Anterior cingulate cortex (tissue), 58 donors: ENCODE measurements around the gene CNNM2.
"Not testable (repeated sequence)": the region's sequence is repeated elsewhere in the genome, so short reads cannot be mapped to it uniquely, and the experiment has no call there.

Experiments
- DNase-seq, 58 donors: peaks; one replicate each; lab custom pipeline; 2025; lab: John Stamatoyannopoulos, UW

CNNM2 gene

GRCh38 chr10:102963756-102964025 is 45.6 kb downstream of the CNNM2 start:
- DNase-seq = no peak

GRCh38 chr10:102964064-102964463 is 46.0 kb downstream of the CNNM2 start:
- not testable (repeated sequence) for DNase-seq

GRCh38 chr10:102964713-102965112 is 46.6 kb downstream of the CNNM2 start:
- no peak for DNase-seq

GRCh38 chr10:102965311-102965851 is 47.3 kb downstream of the CNNM2 start:
- no peak for DNase-seq

- DNase-seq = no peak
These were observed 49.0 kb downstream of the CNNM2 start for GRCh38 chr10:102967123-102967522.

- DNase-seq = no peak
These were observed 52.7 kb downstream of the CNNM2 start for GRCh38 chr10:102970562-102971340.

- no peak for DNase-seq
These were observed 57.6 kb downstream of the CNNM2 start for GRCh38 chr10:102975483-102976379.

- DNase-seq = not testable (repeated sequence)
These were observed 58.3 kb downstream of the CNNM2 start for GRCh38 chr10:102976380-102976726.

- DNase-seq = no peak
These were observed 64.2 kb downstream of the CNNM2 start for GRCh38 chr10:102982296-102982695.

GRCh38 chr10:102984086-102984485 is 66.0 kb downstream of the CNNM2 start:
- no peak for DNase-seq

- DNase-seq = no peak
These were observed 67.7 kb downstream of the CNNM2 start for GRCh38 chr10:102985811-102986210.

- DNase-seq = no peak
These were observed 70.6 kb downstream of the CNNM2 start for GRCh38 chr10:102988404-102989314.

- no peak for DNase-seq
These were observed 76.6 kb downstream of the CNNM2 start for GRCh38 chr10:102994531-102995295.

- DNase-seq = no peak
These were observed 78.8 kb downstream of the CNNM2 start for GRCh38 chr10:102996876-102997275.

- no peak for DNase-seq
These were observed 79.9 kb downstream of the CNNM2 start for GRCh38 chr10:102997998-102998397.

- DNase-seq = no peak
These were observed 80.4 kb downstream of the CNNM2 start for GRCh38 chr10:102998399-102998907.

GRCh38 chr10:103000050-103000449 is 82.0 kb downstream of the CNNM2 start:
- DNase-seq = not testable (repeated sequence)

- DNase-seq = no peak
These were observed 88.9 kb downstream of the CNNM2 start for GRCh38 chr10:103007017-103007416.

- no peak for DNase-seq
These were observed 95.3 kb downstream of the CNNM2 start for GRCh38 chr10:103013416-103013815.

- DNase-seq = no peak
These were observed 101.3 kb downstream of the CNNM2 start for GRCh38 chr10:103019425-103019824.
